DMS53 (cell line): ENCODE results near the gene SLC37A1.

Source experiments
- DNase-seq: peaks from one replicate; lab custom pipeline; 2025; lab: John Stamatoyannopoulos, UW

SLC37A1 gene

GRCh38 chr21:42507418-42507817 lies 6.2 kb upstream of the SLC37A1 start:
- no peak for DNase-seq

DNA sequence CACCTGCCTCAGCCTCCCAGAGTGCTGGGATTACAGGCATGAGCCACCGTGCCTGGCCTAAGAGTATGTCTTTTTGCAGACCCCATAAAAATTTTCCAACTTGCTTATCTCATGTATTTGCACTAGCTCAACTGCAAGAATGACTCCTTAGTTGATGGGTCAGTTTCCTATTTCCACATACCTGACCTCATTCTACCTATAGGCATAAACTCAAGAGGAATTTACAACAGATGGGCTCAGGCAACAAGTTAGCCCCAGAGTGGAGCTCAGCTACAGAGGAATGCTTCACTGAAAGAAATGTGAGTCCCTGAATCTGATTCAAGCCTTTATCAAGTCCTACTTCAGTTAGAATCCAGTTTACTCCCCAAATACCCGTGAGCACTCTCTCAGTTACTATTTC lies 5.3 kb upstream of the SLC37A1 start:
- DNase-seq: no peak

DNA sequence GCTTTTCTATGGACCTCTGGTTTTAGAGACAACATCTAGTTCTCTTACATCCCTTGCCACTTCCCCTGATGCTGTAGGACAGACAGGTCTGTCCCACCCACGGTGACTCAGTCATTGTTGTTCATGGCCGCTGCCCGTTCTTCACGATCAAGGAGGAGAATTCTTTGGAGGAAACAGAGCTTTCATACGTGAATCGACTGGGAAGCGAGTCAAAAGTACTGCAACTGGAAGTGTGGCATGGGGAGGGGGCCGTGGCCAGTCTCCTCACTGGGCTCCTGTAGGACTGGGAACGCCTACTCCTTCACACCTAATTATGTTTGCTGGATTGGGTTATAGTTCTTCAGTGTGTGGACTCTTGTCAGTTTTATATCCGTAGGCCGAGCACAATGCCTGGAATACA lies 4.4 kb upstream of the SLC37A1 start:
- DNase-seq: no peak

GRCh38 chr21:42512346-42513034 lies 1.2 kb upstream of the SLC37A1 start:
- no peak for DNase-seq

DNA sequence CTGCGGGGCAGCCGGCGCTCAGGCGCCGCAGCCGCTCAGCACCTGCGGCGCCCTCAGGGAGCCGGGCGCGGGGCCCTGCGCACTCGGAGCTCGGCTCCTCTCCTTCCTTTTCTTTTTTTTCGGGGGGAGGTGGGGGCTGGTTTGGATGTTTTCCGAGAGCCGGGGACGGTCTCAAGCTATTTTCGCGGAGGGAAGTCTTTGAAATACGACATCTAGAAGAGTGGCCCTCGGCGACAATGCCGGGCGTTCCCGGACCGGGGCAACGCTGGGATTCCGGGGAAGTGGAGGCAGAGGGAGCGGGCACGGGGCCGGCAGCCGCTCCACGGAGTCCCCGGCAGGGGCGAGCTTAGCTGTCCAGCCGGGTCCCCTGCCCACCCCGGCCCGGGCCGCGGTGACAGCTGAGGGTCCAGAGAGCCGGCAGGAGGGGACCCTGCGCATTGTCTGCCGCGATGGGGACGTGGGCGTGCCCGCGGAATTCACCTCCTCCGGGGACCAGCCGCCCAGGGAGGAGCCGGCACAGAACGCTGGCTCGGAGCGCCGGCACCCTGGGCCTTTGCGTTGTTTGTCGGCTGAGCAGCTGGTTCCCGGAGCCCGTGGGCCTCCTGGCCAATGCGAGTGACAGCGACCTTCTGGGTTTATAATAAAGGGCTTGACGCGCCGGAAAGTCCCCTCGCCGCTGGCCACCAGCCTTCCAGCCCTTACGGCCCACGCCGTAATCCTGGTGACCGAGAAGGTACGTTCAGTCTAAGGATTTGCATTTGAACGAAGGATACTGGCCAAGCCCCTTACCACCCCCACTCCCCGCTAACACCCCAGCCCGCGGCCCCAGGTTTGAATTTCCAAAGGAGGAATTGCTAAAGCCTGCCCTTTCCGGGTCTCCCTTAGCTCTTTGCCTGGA lies 582 bp downstream of the SLC37A1 start:
- peak; percentile 81 for DNase-seq

DNA sequence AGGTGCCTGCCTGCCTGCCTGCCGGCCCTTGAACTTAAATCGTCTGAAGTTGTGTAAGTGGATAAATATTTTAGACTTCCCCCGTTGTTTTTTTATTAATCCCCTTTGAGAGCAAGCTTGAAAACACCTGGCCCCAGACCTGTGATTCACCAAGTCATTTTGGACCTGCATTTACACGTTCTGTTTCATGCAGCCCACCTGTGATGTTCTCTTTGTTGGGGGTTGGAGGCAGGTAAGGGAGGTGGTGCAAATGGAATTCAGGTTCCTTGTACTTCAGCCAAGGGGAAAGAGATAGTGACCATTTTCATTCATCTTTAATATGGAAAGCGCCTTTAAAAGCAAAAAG lies 1.2 kb downstream of the SLC37A1 start:
- DNase-seq: no peak

DNA sequence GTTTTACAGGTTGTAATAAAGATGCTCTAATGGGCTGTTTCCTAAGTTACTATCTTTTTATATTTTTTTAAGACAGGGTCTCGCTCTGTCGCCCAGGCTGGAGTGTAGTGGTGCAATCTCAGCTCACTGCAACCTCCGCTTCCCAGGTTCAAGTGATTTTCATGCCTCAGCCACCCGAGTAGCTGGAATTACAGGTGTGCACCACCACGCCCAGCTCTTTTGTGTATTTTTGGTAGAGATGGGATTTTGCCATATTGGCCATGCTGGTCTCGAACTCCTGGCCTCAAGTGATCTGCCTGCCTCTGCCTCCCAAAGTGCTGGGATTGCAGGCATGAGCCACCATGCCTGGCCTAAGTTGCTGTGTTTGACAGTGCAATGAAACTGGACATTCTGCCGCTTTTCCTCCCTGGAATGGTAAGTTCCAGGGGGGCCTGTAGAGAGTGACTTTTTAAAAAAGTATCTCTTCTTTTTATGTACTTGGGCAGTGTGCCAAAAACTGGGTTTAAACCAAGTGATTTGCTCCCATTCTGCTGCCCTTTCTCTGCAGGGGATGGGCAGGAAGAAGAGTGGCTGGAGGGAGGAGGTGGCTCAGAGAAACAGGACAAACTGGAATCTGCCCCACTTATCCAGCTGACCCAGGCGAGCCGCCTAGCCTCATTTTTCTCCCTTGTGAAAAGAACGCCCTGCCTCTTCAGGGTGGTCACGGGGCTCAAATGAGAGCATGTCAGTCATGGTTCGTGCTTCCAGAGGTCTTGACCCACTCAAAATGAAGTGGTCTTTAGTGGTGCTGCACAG lies 2.3 kb downstream of the SLC37A1 start:
- DNase-seq: peak; percentile 93

- no peak for DNase-seq
Observed at GRCh38 chr21:42518215-42518614, 4.6 kb downstream of the SLC37A1 start.

- no peak for DNase-seq
Observed at GRCh38 chr21:42518626-42519025, 5.0 kb downstream of the SLC37A1 start.

- no peak for DNase-seq
Observed at GRCh38 chr21:42520628-42521253, 7.1 kb downstream of the SLC37A1 start.

DNA sequence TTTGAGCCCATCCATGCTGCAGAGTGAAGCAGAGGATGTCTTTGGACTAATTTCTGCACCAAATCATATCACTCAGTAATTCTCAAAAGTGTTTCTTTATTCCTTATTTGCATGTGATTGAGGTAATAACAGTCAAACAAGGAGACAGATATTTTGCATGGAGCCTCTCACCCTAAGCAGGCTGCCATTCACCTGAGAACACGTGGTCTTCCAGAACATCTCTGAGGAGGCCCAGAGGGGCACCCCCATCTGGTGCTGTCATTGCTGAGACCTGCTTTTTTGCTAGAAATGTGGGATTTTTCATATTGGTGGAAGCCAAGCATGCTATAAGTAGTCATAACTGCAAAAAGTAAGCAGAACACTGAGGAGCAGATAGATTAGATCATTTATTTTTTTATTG lies 7.7 kb downstream of the SLC37A1 start:
- no peak for DNase-seq

DNA sequence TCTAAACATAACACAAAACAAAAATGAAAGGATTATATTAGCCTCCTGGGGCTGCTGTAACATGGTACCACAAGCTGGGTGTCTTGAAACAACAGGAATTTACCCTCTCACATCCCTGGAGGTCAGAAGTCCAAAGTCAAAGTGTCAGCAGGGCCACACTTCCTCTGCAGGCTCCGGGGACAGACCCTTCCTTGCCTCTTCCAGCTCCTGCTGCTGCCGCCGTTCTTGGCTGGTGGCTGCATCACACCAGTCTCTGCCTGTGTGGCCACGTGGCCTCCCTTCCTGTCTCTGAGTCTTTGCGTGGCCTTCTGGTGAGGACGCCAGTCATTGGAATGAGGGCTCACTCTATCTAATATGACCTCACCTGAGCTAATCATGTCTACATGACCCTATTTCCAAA lies 8.2 kb downstream of the SLC37A1 start:
- DNase-seq: no peak

DNA sequence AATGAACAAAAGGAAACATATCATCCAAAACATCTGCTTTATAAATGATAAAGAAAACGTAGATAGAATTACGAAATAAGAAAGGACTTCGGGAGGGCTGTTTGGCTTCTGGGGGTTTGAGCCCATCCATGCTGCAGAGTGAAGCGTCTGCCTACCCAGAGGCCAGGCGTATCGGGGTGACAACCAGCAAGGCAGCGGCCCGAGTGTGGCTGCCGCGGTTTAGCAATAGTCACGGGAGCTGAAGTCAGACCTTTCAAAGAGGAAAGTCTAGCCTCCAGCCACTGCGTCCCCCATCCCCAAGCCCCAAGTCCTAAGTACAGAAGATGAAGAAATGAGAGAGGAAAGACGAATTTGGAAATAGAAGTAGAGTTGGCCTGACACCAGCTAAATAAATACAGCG lies 8.6 kb downstream of the SLC37A1 start:
- DNase-seq: no peak

DNA sequence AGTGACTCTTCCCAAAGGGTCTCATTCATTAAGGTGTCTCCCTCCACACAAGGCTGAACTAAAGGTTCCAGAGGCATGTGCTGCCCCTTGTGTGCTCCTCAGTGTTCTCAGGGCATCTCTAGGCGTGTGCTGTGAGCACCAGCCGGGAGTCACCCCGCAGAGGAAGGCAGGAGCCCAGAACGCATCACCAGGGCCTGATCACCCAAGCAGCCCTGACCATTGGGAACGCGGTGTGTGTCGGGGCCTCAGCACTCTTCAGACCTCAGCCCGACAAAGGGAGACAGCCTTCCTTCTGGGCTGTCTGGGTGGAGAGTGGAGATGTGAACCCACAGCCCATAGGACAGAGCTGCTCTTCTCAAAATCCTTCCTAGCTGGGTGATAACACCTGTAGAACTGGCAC lies 9.1 kb downstream of the SLC37A1 start:
- DNase-seq: no peak

DNA sequence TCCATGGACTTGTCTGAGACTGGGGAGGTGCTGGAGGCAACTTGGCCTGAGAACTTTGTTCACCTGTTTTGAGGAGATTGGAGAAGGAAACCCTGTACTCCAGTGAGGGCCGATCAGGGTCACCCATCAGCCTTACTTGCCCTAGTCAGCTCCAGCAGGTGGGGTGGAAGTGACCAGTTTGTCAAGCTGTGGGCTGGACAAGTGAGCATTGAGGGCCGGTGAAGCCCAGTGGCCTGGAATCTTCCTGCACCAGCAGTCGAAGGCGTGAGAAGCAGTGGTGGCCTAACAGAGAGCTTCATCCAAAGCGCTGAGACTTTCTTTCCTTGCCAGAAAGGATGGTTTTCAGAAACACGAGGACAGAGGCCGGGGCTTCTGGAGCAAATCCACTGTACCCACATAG lies 9.6 kb downstream of the SLC37A1 start:
- DNase-seq: no peak

GRCh38 chr21:42523941-42524340 lies 10.3 kb downstream of the SLC37A1 start:
- DNase-seq: peak; percentile 68

DNA sequence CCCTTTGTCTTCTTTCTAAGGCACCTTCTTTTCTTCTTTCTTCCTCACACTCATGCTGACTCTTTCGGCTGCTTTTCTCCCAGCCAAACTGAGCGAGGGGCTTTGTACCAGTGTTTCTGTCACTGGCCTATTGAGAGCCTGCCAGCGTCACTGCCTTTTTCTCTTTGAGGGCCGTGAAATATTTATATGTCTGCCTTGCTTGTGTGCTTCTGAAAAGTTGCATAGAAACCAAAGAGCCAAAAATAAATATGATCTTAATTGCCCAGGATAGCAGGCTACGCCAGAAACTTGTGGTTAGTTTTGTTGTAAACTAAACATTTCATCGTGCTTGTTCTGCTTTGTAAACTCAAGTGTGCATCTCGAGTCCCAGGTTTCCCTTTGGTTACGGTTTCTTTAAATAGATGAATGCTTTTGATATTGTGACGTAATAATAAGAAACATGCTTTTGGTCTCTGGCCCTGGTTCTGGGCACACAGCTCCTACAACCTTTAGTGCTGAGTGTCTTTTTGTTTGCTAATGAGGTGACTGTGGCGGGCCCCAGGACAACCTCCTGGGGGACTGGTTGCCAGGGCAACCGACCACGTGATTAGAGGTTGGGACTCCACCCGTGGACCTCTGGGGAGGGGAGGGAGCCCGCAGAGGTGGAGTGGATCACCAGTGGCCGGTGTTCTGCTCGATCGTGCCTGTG lies 10.8 kb downstream of the SLC37A1 start:
- peak; percentile 82 for DNase-seq

- DNase-seq: peak; percentile 44
Observed at GRCh38 chr21:42525029-42525581, 11.5 kb downstream of the SLC37A1 start.

DNA sequence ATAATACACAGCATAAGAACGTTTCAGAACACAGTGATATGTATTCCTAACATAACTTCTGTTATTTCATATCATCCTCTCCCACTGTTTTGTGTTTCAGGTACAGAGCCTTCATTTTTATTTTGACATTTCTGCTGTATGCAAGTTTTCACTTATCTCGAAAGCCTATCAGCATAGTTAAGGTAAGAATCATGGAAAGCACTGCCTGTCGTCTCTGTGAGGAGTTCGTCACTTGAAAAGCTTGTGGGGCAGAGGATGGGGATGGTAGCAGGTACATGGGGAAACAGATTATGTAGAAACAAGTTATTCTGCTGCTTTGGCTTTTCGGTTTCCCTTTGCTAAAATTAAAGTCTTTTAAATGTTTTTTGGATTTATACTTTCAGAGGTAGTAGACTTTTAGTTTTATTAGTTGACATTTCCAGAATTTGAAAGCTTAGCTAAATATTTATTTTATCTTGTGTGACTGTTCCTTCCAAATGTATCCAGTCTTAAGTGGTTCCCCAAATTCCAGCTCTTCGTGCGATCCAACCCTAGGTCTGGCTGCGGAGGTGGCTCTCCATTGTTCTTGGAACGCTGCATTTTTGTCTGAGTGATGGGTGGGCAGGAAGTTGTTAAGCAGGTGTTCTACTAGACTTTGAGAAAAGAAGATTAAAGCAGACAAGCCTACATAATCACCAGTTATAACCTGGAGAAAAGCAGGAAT lies 12.2 kb downstream of the SLC37A1 start:
- DNase-seq: no peak

DNA sequence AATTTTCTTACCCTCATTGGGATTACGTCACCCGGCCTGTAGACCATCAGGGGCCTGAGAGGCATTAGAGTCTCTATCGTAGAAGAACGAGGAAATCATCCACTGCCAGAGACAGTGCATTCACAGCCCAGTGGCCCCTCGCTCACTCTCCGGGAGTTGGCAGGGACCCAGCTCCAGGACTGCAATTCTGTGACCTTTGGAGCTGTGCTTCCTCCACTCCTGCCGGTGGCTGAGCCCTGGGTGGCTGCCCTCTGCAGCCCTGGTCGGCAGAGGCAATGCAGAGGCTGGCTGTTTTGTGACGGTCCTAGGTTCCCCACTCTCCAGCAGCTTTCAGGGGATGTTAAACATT lies 12.7 kb downstream of the SLC37A1 start:
- peak; percentile 55 for DNase-seq

GRCh38 chr21:42527127-42527488 lies 13.5 kb downstream of the SLC37A1 start:
- DNase-seq: no peak
